NCI-H226 (cell line): Measurements from ENCODE around the gene PCCA.
"Not testable (repeated sequence)": the region's sequence is repeated elsewhere in the genome, so short reads cannot be mapped to it uniquely, and the experiment has no call there.

Experiments
- DNase-seq: peaks from one replicate; pipeline ENCODE4 v3.0.0-alpha.2; 2015

Gene PCCA

DNA sequence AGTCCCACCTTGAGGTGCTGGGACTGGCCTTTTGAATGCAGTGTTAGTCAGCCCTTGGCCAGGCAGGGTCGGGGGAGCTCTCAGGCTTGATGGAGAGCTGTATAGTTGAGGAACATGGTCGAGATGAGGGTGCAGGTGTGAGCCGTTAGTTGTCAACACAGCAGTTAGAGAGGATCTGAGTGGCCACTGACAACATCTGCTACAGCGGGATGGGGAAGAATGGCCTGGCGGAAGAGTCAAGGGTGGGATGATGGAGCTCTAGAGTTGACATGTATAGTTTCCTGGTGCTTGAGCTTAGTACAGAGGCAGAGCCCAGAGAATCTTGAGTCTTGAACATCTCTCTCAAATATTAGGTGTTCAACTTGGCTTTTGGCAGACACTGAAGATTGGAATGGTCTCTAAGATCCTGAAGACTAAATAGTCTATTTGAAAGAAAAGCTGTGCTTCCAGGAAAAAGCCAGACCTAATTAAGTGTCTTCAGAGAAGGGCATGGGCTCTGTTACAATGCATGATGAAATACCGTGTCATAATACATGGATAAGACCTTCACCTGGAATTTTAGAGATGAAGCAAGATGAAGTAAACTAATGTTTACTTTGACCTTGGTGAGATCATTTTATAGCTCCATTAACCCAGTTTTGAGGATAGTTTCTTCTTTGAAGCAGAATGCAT lies 9.7 kb downstream of the PCCA start:
- no peak for DNase-seq

DNA sequence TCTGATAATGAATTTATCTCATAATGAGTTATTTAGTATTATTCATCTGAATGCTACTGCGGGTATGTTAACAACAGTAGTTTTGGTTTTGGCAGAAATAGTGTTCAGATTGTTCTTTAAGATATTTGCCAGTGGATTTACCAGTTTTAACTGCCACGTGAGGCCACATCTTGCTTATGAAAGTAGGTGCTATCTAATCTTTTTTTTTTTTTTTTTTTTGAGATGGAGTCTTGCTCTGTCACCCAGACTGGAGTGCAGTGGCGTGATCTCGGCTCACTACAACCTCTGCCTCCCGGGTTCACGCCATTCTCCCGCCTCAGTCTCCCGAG lies 10.2 kb downstream of the PCCA start:
- DNase-seq, result not testable (repeated sequence)

- DNase-seq, result peak; percentile 29
These were observed 11.4 kb downstream of the PCCA start for GRCh38 chr13:100100115-100100879.

DNA sequence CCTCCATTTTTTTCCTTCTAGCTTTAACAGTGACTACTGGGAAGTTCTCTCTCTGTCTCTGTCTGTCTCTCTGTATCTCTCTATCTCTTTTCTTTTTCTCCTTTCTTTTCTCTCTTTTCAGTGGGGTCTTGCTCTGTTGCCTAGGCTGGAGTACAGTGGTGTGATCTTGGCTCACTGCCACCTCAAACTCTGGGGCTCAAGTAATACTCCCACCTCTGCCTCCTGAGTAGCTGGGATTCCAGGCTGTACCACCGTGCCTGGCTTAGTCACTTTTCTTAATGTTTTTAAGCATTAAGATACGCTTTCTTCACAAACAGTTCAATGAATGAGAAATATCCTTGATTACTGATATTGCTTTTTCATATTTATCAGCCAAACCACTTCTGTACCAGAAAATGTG lies 13.1 kb downstream of the PCCA start:
- DNase-seq, result no peak

DNA sequence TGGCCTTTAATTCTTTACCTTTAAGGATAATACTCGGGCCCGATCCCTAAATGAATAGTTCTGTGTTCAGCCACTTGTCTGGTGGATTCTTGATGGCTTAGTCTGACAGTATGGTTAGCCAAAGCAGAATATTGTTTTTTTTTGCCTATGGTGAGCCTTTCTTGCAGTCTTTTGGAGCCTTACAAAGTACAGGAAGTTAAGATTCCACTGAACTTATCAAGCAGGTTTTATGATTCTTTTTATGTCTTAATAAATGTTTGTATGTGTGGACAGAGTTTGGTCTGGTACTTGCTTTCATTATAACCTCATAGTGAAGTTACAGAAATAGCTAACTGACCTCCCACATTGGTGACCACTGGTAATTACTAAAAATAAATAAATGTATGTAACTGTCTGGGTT lies 17.1 kb downstream of the PCCA start:
- no peak for DNase-seq

GRCh38 chr13:100106705-100107104 lies 17.8 kb downstream of the PCCA start:
- DNase-seq, result no peak

- DNase-seq, result no peak
These were observed 20.1 kb downstream of the PCCA start for GRCh38 chr13:100108913-100109507.

GRCh38 chr13:100110269-100110668 lies 21.4 kb downstream of the PCCA start:
- no peak for DNase-seq

- DNase-seq, result no peak
These were observed 23.4 kb downstream of the PCCA start for GRCh38 chr13:100112186-100112838.

GRCh38 chr13:100115693-100116254 lies 26.9 kb downstream of the PCCA start:
- no peak for DNase-seq

DNA sequence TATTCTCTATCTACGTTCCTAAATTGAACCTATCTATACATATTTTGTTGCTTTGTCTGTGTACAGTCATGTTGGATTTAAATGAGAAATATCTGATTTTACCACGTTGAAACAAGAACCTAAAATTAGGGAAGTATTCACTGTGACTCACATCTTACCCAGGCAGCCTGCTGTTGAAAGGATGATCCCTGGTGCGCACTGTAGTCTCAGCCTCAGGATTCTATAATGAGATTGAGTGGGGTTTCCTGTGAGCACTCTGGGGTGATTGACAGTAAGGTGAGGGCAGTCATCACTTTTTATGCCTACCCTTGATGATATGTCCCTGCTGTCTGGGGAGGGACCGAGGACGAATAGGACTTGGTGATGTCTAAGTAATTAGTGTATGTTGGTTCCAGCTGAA lies 35.4 kb downstream of the PCCA start:
- no peak for DNase-seq

DNA sequence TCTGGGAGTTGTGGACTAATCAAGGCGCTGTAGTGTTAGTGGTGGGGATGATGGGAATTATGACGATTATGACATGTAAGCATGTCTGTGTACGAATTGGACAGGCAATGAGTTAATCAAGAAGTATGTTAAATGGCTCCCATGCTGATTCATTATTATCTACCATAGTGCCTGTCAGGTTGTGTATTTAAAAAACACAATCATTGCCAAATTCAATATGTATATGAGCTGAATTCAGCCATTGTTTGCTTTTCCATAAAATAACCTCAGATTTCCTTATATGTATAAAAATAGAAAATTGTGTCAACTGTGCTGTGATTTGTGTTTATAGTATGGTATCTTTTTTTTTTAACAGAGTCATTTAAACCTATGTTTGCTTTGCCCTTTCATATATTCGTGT lies 37.1 kb downstream of the PCCA start:
- DNase-seq, result no peak

- DNase-seq, result peak; percentile 17
These were observed 39.5 kb downstream of the PCCA start for GRCh38 chr13:100128373-100128772.

DNA sequence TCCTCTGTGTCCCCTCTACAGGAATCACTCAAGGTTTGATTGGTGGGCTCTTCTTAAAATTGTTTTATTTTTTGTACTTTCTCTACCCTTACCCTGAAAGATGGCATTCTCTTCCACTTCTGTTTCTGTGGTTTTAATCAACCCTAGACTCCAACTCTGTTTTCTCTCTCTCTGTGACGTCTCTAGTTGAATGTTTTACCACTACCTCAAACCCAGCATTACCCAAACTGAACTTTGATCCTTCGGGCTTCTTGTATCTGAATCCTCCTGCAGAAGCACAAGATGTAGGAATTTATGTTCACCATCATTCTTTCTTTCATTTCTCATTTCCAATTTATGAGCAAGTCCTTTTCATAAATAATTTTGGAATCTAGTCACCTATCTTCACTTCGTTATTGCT lies 39.9 kb downstream of the PCCA start:
- DNase-seq, result no peak

DNA sequence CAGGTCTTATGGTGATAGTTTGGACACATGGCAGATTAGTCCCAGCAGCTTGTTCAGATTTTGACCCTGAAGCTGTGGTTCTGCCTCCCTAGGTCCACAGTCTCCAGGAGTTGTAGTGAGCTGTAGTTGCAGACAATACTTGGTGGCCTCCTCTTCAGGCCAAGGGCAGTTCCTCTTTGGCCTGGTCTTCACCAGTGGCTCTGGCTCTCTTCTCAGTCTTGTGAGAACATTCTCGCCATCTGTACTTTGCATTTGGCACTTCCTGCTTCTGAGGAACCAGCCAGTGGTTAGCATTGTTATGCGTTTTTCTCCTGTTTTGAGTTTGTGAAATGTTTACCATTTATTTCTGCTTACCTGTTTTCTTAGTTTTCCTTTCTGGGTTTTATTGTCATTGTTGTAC lies 40.7 kb downstream of the PCCA start:
- no peak for DNase-seq

GRCh38 chr13:100130092-100130491 lies 41.2 kb downstream of the PCCA start:
- no peak for DNase-seq

- no peak for DNase-seq
These were observed 42.1 kb downstream of the PCCA start for GRCh38 chr13:100130930-100131511.

- DNase-seq, result peak; percentile 83
These were observed 43.1 kb downstream of the PCCA start for GRCh38 chr13:100131863-100132574.

GRCh38 chr13:100138859-100139491 lies 50.1 kb downstream of the PCCA start:
- no peak for DNase-seq

- DNase-seq, result no peak
These were observed 50.9 kb downstream of the PCCA start for GRCh38 chr13:100139817-100140216.

DNA sequence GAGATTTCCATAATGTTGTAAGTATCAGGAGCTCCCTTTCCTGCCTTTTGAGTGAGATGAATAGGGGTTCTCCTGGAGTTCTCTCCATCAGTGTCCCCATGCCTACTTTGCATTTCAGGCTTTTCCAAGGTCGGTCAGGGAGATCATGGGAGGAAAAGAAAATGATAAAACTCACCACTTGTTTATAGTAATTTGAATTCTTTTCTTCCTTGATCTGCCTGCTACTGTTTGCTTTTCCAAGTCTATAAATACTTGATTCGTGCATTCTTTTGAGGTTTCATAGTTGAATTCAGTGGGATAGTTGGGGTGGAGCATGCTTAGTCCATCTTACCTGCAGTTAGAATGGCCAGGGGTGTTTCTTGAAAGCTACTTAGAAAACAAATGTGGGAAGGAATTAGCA lies 51.5 kb downstream of the PCCA start:
- DNase-seq, result no peak

GRCh38 chr13:100141461-100141961 lies 52.6 kb downstream of the PCCA start:
- DNase-seq, result not testable (repeated sequence)
